ENCODE results near the gene HLA-DRA. TPM values are rescaled to one million over a fixed set of nuclear protein-coding genes. Genes with fewer than 3 reads are reported as not detected.

HLA-DRA gene
- total and polyA plus RNA-seq, 2 of the 4 experiments (the other 2 are of a cell fraction), result not detected

DNA sequence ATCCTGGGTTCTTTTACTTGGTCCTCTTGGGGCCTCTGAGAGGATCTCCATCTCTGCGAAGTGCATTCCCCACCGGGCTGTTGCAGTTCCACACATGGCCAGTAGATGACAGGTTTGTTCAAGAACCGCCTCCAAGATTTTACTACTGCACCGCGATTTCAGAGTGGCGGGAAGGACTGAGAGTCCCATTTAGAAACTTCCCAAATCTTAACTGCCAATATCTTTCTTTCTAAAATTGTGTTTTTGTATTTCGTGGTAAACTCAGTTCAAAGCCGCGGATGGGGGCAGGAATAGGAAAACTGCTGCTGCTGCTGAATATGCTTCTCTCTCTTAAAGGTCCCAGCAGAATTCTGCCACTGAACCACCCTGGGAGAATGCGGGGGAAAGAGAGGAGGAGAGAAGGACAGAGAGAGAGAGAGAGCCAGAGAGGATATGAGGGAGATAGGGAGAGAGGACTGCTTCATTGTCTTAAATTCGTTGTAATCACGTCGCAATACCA is 24.1 kb upstream of the HLA-DRA start:
- no peak for TF ChIP-seq FOS (IDR thresholded peaks at IDR 0.05; ENCODE audit: low read depth, low read length)
- no peak for TF ChIP-seq CEBPB (IDR thresholded peaks at IDR 0.05; ENCODE audit: low read depth, low read length)
- TF ChIP-seq, protein P1, sequence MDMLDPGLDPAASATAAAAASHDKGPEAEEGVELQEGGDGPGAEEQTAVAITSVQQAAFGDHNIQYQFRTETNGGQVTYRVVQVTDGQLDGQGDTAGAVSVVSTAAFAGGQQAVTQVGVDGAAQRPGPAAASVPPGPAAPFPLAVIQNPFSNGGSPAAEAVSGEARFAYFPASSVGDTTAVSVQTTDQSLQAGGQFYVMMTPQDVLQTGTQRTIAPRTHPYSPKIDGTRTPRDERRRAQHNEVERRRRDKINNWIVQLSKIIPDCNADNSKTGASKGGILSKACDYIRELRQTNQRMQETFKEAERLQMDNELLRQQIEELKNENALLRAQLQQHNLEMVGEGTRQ (IDR thresholded peaks at IDR 0.05; ENCODE audit: low read depth, low read length), result no peak
- no peak for TF ChIP-seq MAFK (IDR thresholded peaks at IDR 0.05; ENCODE audit: low read depth, low read length)
- TF ChIP-seq, protein P2, sequence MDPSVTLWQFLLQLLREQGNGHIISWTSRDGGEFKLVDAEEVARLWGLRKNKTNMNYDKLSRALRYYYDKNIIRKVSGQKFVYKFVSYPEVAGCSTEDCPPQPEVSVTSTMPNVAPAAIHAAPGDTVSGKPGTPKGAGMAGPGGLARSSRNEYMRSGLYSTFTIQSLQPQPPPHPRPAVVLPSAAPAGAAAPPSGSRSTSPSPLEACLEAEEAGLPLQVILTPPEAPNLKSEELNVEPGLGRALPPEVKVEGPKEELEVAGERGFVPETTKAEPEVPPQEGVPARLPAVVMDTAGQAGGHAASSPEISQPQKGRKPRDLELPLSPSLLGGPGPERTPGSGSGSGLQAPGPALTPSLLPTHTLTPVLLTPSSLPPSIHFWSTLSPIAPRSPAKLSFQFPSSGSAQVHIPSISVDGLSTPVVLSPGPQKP (IDR thresholded peaks at IDR 0.05; ENCODE audit: borderline replicate concordance, low read depth, low read length), result no peak
- peak; percentile 70 for TF ChIP-seq RAD21 (IDR thresholded peaks at IDR 0.05; ENCODE audit: low read length)
- TF ChIP-seq, protein P3, sequence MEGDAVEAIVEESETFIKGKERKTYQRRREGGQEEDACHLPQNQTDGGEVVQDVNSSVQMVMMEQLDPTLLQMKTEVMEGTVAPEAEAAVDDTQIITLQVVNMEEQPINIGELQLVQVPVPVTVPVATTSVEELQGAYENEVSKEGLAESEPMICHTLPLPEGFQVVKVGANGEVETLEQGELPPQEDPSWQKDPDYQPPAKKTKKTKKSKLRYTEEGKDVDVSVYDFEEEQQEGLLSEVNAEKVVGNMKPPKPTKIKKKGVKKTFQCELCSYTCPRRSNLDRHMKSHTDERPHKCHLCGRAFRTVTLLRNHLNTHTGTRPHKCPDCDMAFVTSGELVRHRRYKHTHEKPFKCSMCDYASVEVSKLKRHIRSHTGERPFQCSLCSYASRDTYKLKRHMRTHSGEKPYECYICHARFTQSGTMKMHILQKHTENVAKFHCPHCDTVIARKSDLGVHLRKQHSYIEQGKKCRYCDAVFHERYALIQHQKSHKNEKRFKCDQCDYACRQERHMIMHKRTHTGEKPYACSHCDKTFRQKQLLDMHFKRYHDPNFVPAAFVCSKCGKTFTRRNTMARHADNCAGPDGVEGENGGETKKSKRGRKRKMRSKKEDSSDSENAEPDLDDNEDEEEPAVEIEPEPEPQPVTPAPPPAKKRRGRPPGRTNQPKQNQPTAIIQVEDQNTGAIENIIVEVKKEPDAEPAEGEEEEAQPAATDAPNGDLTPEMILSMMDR (conservative IDR thresholded peaks at IDR 0.05; ENCODE audit: low read depth, low read length), result peak; percentile 90
- TF ChIP-seq RFX5 (IDR thresholded peaks at IDR 0.05; ENCODE audit: low read depth, low read length), result no peak
- no peak for TF ChIP-seq POLR2A (IDR thresholded peaks at IDR 0.05; ENCODE audit: low read depth, low read length)
- peak; percentile 68 for TF ChIP-seq SMC3 (IDR thresholded peaks at IDR 0.05; ENCODE audit: low read depth, low read length)
- TF ChIP-seq RCOR1 (IDR thresholded peaks at IDR 0.05; ENCODE audit: insufficient replicate concordance, low read length), result no peak
- no peak for TF ChIP-seq CHD1 (IDR thresholded peaks at IDR 0.05; ENCODE audit: low read depth, low read length)
- no peak for TF ChIP-seq MXI1 (IDR thresholded peaks at IDR 0.05; ENCODE audit: borderline replicate concordance, low read depth, low read length)
- dilution Hi-C loops (cut with HindIII; ENCODE audit: low sequenced_read_pairs, unreplicated experiment), result no loop called here
- Histone ChIP-seq H3K36me3 (ENCODE audit: control insufficient read depth, insufficient read depth, low read length) (no peaks in the 10 kb centered on the region), H3K56ac (ENCODE audit: extremely low read depth, insufficient read depth, low read length) (no peak overlapping the region), H3K14ac (replicated peaks; ENCODE audit: low read depth, low read length) (no peak overlapping the region), H2AK9ac (replicated peaks; ENCODE audit: low read depth, low read length, poor library complexity) (no peak overlapping the region), H4K20me1 (ENCODE audit: insufficient read depth, low read length) (no peaks in the 10 kb centered on the region), H3K4me3 (ENCODE audit: insufficient read depth, low read depth, low read length) (no peak overlapping the region), H3K9me3 (ENCODE audit: control insufficient read depth, insufficient read depth, low read length) (no peaks in the 10 kb centered on the region), H3K27ac (ENCODE audit: insufficient read depth, low read length) (no peak overlapping the region), H2AK5ac (ENCODE audit: low read depth, low read length) (no peak overlapping the region), H3K79me1 (ENCODE audit: low read depth in 1 of 2, low read length in 2 of 2) (no peaks in the 10 kb centered on the region), H3K23ac (ENCODE audit: low read depth, low read length) (no peak overlapping the region), H2BK15ac (ENCODE audit: low read depth, low read length) (no peak overlapping the region), H3K4me1 (ENCODE audit: control insufficient read depth, insufficient read depth, low read length) (no peaks in the 10 kb centered on the region), H2BK20ac (ENCODE audit: low read depth, low read length) (no peak overlapping the region), H3K4me2 (ENCODE audit: low read depth, low read length) (peak overlapping the region; percentile 67), H4K8ac (ENCODE audit: low read depth in 2 of 2, low read length in 2 of 2) (no peak overlapping the region), H3K27me3 (ENCODE audit: control insufficient read depth, insufficient read depth, low read length) (peaks cover 21% of the 10 kb centered on the region), H3K18ac (ENCODE audit: low read depth, low read length) (no peak overlapping the region), H2BK120ac (ENCODE audit: low read depth, low read length) (no peak overlapping the region), H3K9ac (ENCODE audit: low read depth, low read length) (no peak overlapping the region), H4K91ac (ENCODE audit: insufficient read depth, low read depth, low read length) (no peak overlapping the region), H3K9me1 (ENCODE audit: insufficient read depth, low read length) (no peaks in the 10 kb centered on the region), H2AFZ (replicated peaks; ENCODE audit: low read length, poor library complexity) (peak overlapping the region; percentile 77), H4K5ac (ENCODE audit: low read depth, low read length) (no peak overlapping the region), H3K4ac (ENCODE audit: low read depth, low read length) (no peak overlapping the region), H2BK5ac (ENCODE audit: low read depth, low read length, poor library complexity, severe bottlenecking) (no peak overlapping the region)
- ChIA-PET CTCF (interaction anchor here (1.1 to 2.0 kb wide), 3 partner anchors 9 to 453 kb away, joined by 3 to 6 read pairs (median 4); no protein-coding TSS in a partner anchor), POLR2A (ENCODE audit: unreplicated experiment) (no interaction called here)
- WGBS, 2 experiments (ENCODE audit: extremely low coverage in 2 of 2, insufficient read length in 1 of 2), result 0% methylated on average over 1 of the region's 13 CpGs; no CpG with 5 or more reads in 1 of the 2 experiments
- intact Hi-C loops (cut with micrococcal nuclease), result loop anchor here (1.0 kb wide), 1 partner anchor 453 kb away; no protein-coding TSS in a partner anchor
- DNase-seq (peak; percentile 58), ATAC-seq (ENCODE audit: low read depth) (peak; percentile 95)
- in situ Hi-C loops (cut with MboI; ENCODE audit: low sequenced_read_pairs), result loop anchor here (5.0 to 10.0 kb wide), 2 partner anchors 279 to 382 kb away; no protein-coding TSS in a partner anchor
- BruUV-seq (replicated peaks), result no TSS peak
